H9 (cell line): Measurements from ENCODE around the gene TFIP11. TPM values are rescaled to one million over a fixed set of nuclear protein-coding genes. Genes with fewer than 3 reads are reported as not detected.

ENCODE experiments used
- DNase-seq: peaks from one replicate; pipeline ENCODE4 v3.0.0-alpha.2; 2017
- H2AFZ ChIP-seq: one replicate; pipeline ENCODE4 v1.6.1; 2013; ENCODE audit warnings: mild to moderate bottlenecking, low read length, control low read depth, moderate library complexity
- H2AK5ac ChIP-seq: 2 replicates; pipeline ENCODE4 v1.6.1; 2013; ENCODE audit warnings: low read length, control low read depth, mixed read lengths; ENCODE audit not compliant: insufficient read length
- H2BK120ac ChIP-seq: one replicate; pipeline ENCODE4 v1.6.1; 2013; ENCODE audit warnings: low read depth, mild to moderate bottlenecking, low read length, control low read depth, inconsistent platforms; ENCODE audit not compliant: poor library complexity, severe bottlenecking
- H2BK12ac ChIP-seq: 2 replicates; pipeline ENCODE4 v1.6.1; 2013; ENCODE audit warnings: low read length, control low read depth, mixed read lengths, low read depth; ENCODE audit not compliant: insufficient read length
- H2BK15ac ChIP-seq: 2 replicates; pipeline ENCODE4 v1.6.1; 2013; ENCODE audit warnings: low read depth, low read length, control low read depth
- H2BK20ac ChIP-seq: one replicate; pipeline ENCODE4 v1.6.1; 2013; ENCODE audit warnings: low read depth, mild to moderate bottlenecking, low read length, control low read depth, inconsistent platforms; ENCODE audit not compliant: poor library complexity, severe bottlenecking
- H2BK5ac ChIP-seq: 2 replicates; pipeline ENCODE4 v1.6.1; 2013; ENCODE audit warnings: low read length, control low read depth, mixed read lengths; ENCODE audit not compliant: insufficient read length
- H3K14ac ChIP-seq: 2 replicates; pipeline ENCODE4 v1.6.1; 2013; ENCODE audit warnings: low read length, control low read depth; ENCODE audit not compliant: insufficient read depth
- H3K18ac ChIP-seq: 2 replicates; pipeline ENCODE4 v1.6.1; 2013; ENCODE audit warnings: low read depth, mild to moderate bottlenecking, mixed read lengths, low read length, control low read depth; ENCODE audit not compliant: insufficient read length
- H3K23ac ChIP-seq: 2 replicates; pipeline ENCODE4 v1.6.1; 2013; ENCODE audit warnings: low read length, control low read depth, mixed read lengths, low read depth; ENCODE audit not compliant: insufficient read length
- H3K23me2 ChIP-seq: 2 replicates; pipeline ENCODE4 v1.6.1; 2013; ENCODE audit warnings: low read depth, mild to moderate bottlenecking, mixed read lengths, low read length, control low read depth; ENCODE audit not compliant: insufficient read length, poor library complexity, severe bottlenecking
- H3K27ac ChIP-seq: 2 replicates; pipeline ENCODE4 v1.5.1; 2013; ENCODE audit warnings: low read length, control low read depth, mixed read lengths, low read depth; ENCODE audit not compliant: insufficient read length
- H3K27me3 ChIP-seq: 2 replicates; pipeline ENCODE4 v1.6.1; 2013; ENCODE audit warnings: low read length, control low read depth, inconsistent platforms; ENCODE audit not compliant: insufficient read depth
- H3K4ac ChIP-seq: 2 replicates; pipeline ENCODE4 v1.6.1; 2013; ENCODE audit warnings: low read depth, mild to moderate bottlenecking, control low read depth, inconsistent platforms, low read length, moderate library complexity
- H3K4me1 ChIP-seq: 2 replicates; pipeline ENCODE4 v1.6.1; 2013; ENCODE audit warnings: low read length, control low read depth, inconsistent platforms; ENCODE audit not compliant: insufficient read depth
- H3K4me2 ChIP-seq: 2 replicates; pipeline ENCODE4 v1.6.1; 2013; ENCODE audit warnings: low read length, control low read depth, mixed read lengths; ENCODE audit not compliant: insufficient read length, insufficient read depth
- H3K56ac ChIP-seq: 2 replicates; pipeline ENCODE4 v1.6.1; 2013; ENCODE audit warnings: low read depth, mild to moderate bottlenecking, mixed read lengths, low read length, control low read depth; ENCODE audit not compliant: insufficient read length
- H3K79me1 ChIP-seq: 2 replicates; pipeline ENCODE4 v1.6.1; 2013; ENCODE audit warnings: low read depth, mild to moderate bottlenecking, moderate library complexity, low read length, control low read depth, inconsistent platforms; ENCODE audit not compliant: insufficient read depth, poor library complexity, severe bottlenecking
- H3K79me2 ChIP-seq: 2 replicates; pipeline ENCODE4 v1.6.1; 2013; ENCODE audit warnings: low read length, control low read depth, inconsistent platforms; ENCODE audit not compliant: insufficient read depth
- H3K9ac ChIP-seq: 2 replicates; pipeline ENCODE4 v1.6.1; 2013; ENCODE audit warnings: low read length, control low read depth, mixed read lengths; ENCODE audit not compliant: insufficient read length; ENCODE audit errors: extremely low read depth
- H3K9me3 ChIP-seq: one replicate; pipeline ENCODE4 v1.6.1; 2013; ENCODE audit warnings: low read depth, low read length, inconsistent platforms; ENCODE audit not compliant: control insufficient read depth
- H3T11ph ChIP-seq: one replicate; pipeline ENCODE4 v1.6.1; 2013; ENCODE audit warnings: mild to moderate bottlenecking, low read length, control low read depth, inconsistent platforms
- H4K20me1 ChIP-seq: one replicate; pipeline ENCODE4 v1.6.1; 2013; ENCODE audit not compliant: control insufficient read depth, insufficient read length, insufficient read depth
- H4K5ac ChIP-seq: 2 replicates; pipeline ENCODE4 v1.6.1; 2013; ENCODE audit warnings: low read depth, mild to moderate bottlenecking, mixed read lengths, low read length, control low read depth; ENCODE audit not compliant: insufficient read length
- H4K8ac ChIP-seq: replicated peaks from 2 replicates; pipeline ENCODE4 v1.6.1; 2013; ENCODE audit warnings: low read length, control low read depth, mixed read lengths, low read depth; ENCODE audit not compliant: insufficient read length
- H4K91ac ChIP-seq: 2 replicates; pipeline ENCODE4 v1.6.1; 2013; ENCODE audit warnings: low read depth, mild to moderate bottlenecking, moderate library complexity, mixed read lengths, low read length, control low read depth; ENCODE audit not compliant: insufficient read length
- H3K27ac Mint-ChIP-seq, 3 experiments: 2 replicates in 2 of 3; 3 replicates in 1 of 3; pipeline ENCODE4 v1.8.0; 2020 to 2021; ENCODE audit warnings: mixed read lengths in 3 of 3, mild to moderate bottlenecking in 1 of 3, moderate library complexity in 1 of 3
- H3K27me3 Mint-ChIP-seq: 2 replicates; pipeline ENCODE4 v1.8.0; 2021; ENCODE audit warnings: low read depth, mild to moderate bottlenecking, moderate library complexity, mixed read lengths
- H3K36me3 Mint-ChIP-seq, 3 experiments: 2 replicates in 2 of 3; 3 replicates in 1 of 3; pipeline ENCODE4 v1.8.0; 2020 to 2021; ENCODE audit warnings: low read depth in 3 of 3, mixed read lengths in 3 of 3; ENCODE audit not compliant: insufficient read depth in 1 of 3
- H3K4me1 Mint-ChIP-seq, 2 experiments: 2 replicates each; pipeline ENCODE4 v1.8.0; 2020; ENCODE audit warnings: mixed read lengths in 2 of 2
- H3K4me3 Mint-ChIP-seq, 2 experiments: 2 replicates in 1 of 2; 3 replicates in 1 of 2; pipeline ENCODE4 v1.8.0; 2020 to 2021; ENCODE audit warnings: mild to moderate bottlenecking in 2 of 2, mixed read lengths in 2 of 2, moderate library complexity in 1 of 2
- H3K9me3 Mint-ChIP-seq, 2 experiments: 2 replicates in 1 of 2; 3 replicates in 1 of 2; pipeline ENCODE4 v1.8.0; 2020; ENCODE audit warnings: mild to moderate bottlenecking in 2 of 2, mixed read lengths in 2 of 2, moderate library complexity in 1 of 2
- total RNA-seq: library from RNA; stranded (reverse); gene quantifications from 2 replicates; pipeline ENCODE4 v1.2.1, GENCODE V29; 2021
- TF ChIP-seq, protein P1 (sequence below): fragments of 200-600 bp; sonication (generic); conservative IDR thresholded peaks from 3 replicates; pipeline ENCODE4 v1.8.0; 2021; ENCODE audit warnings: antibody characterized with exemption, mild to moderate bottlenecking

The TFIP11 gene
- total RNA-seq, 1 experiment from 2014 or later, result 36.4 TPM

DNA sequence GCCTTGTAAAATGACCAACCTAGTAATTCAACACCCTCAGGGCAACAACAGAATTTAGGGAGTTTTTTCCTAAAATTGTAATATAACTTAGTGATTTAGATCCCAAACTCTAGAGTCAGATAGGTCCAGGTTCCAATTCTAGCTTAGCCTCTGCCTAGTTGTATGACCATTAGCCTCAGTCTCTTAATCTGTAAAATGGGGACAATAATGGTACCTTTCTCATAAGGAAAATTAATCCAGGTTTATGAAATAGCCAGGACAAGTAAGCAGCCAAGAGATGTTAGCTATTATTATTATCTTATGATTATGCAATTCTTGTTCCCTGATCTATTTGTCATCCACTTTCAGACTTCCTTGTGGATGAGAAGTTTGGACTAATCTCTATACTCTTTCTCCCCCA, 4.1 kb downstream of the TFIP11 start:
- TF ChIP-seq, protein P1, sequence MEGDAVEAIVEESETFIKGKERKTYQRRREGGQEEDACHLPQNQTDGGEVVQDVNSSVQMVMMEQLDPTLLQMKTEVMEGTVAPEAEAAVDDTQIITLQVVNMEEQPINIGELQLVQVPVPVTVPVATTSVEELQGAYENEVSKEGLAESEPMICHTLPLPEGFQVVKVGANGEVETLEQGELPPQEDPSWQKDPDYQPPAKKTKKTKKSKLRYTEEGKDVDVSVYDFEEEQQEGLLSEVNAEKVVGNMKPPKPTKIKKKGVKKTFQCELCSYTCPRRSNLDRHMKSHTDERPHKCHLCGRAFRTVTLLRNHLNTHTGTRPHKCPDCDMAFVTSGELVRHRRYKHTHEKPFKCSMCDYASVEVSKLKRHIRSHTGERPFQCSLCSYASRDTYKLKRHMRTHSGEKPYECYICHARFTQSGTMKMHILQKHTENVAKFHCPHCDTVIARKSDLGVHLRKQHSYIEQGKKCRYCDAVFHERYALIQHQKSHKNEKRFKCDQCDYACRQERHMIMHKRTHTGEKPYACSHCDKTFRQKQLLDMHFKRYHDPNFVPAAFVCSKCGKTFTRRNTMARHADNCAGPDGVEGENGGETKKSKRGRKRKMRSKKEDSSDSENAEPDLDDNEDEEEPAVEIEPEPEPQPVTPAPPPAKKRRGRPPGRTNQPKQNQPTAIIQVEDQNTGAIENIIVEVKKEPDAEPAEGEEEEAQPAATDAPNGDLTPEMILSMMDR, result no peak

More for the DNA sequence above, 4.1 kb downstream of the TFIP11 start:
- H3K14ac ChIP-seq, result no peak overlapping the region
- no peak overlapping the region for H2AFZ ChIP-seq
- H3K4me1 ChIP-seq, result peaks cover 6% of the 10 kb centered on the region
- no peaks in the 10 kb centered on the region for H4K20me1 ChIP-seq
- H3K4ac ChIP-seq, result no peak overlapping the region
- H3K23ac ChIP-seq, result no peak overlapping the region
- H4K91ac ChIP-seq, result no peak overlapping the region
- no peaks in the 10 kb centered on the region for H3K9me3 ChIP-seq
- H3K79me2 ChIP-seq, result peaks cover 3% of the 10 kb centered on the region; the same call in 1 of the 2 replicates
- no peak overlapping the region for H2BK120ac ChIP-seq
- H3K27ac ChIP-seq, result no peak overlapping the region
- no peak overlapping the region for H3K18ac ChIP-seq
- no peak for DNase-seq
- no peak overlapping the region for H2BK12ac ChIP-seq
- H3K9me3 Mint-ChIP-seq, result no peaks in the 10 kb centered on the region
- H3K4me2 ChIP-seq, result no peak overlapping the region
- no peak overlapping the region for H3K27ac Mint-ChIP-seq
- H3K56ac ChIP-seq, result no peak overlapping the region
- H3K23me2 ChIP-seq, result peaks cover 10% of the 10 kb centered on the region
- peaks cover 2% of the 10 kb centered on the region; the same call in 1 of the 2 replicates for H3K27me3 ChIP-seq
- H4K5ac ChIP-seq, result no peak overlapping the region
- H3T11ph ChIP-seq, result no peak overlapping the region
- no peaks in the 10 kb centered on the region for H3K27me3 Mint-ChIP-seq
- no peak overlapping the region for H2BK20ac ChIP-seq
- H2BK15ac ChIP-seq, result no peak overlapping the region
- no peaks in the 10 kb centered on the region for H3K79me1 ChIP-seq
- H2BK5ac ChIP-seq, result no peak overlapping the region
- no peak overlapping the region for H4K8ac ChIP-seq
- no peak overlapping the region for H3K4me3 Mint-ChIP-seq
- H3K36me3 Mint-ChIP-seq, result peaks cover 33 to 62% (median 51%) of the 10 kb centered on the region in 3 experiments; a peak in 6 of 7 replicates
- H3K4me1 Mint-ChIP-seq, result peaks cover 19 to 22% of the 10 kb centered on the region in 2 experiments
- no peak overlapping the region for H3K9ac ChIP-seq
- no peak overlapping the region for H2AK5ac ChIP-seq
